Measurements from ENCODE around the gene FLT1.

Gene FLT1

DNA sequence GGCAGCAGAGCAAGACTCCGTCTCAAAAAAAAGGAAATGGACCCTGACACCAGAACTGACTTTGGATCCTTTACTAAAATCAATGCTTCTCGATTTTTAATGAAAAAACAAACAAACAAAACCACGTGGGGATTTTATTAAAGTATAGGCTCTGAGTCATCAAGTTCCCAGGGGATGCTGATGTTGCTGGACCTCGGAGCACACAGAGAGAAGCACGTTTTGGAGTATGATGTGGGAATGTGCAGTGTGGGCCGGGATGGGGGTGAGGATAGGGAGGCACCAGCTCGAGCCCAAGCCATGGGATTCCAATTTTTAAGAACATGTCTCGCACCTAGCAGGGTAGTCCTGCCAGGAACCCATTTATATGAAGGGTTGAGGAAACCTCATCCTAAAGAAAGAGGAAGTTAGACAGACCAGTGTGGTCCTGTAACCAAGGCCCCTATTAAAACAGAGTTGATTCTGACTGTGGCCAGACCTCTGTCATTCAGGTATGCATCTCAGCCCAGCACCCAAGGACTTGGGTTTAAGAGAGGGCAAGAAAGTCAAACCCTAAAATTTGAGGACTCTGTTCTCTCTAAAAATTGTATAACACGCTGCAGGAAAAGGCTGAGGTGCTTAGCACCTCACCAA, 6.4 kb downstream of the FLT1 start:
- DNase-seq (ENCODE audit: low read depth): no peak

DNA sequence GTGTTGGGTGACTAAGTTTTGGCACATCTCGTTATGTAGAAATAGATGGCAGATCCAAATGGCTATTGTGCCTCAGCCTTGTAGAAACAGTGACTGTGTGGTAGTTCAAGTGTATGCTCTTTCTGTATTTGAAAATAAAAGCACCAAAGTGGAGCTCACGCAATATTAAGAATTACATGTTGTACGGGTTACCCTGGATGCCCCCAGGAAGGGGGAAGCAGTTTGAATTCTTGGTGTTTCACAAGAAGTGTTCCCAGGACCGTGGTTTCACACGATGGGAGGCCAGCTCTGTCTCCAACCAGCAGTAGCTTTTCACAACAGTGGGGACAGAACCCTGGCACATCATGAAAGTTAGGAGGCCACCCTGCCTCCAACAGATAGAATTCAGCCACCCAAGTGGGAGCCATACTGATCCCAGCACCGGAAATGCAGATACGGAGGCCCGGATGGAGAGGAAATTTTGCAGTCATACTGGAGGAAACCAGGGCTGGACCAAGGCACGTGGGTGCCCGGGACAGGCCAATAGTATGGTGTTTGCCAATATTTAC, 8.9 kb downstream of the FLT1 start:
- no peak for DNase-seq (ENCODE audit: low read depth)

DNA sequence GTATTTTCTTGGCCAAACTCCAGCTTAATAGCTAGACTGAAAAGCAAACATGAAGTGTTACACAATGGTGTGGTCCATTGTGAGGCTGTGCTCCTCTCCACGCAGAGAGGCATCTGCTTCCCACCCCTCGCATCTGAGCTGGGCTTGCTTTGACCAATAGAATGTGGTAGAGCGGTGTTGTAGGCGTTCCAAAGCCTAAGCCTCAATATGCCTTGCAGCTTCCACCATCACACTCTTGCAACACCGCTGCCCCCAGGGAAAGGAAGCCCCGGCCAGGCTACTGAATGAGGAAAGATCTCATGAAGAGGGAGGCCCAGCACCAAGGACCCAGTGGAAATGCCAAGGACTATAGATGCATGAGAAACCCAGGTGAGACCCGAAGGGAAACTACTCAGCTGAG, 9.4 kb downstream of the FLT1 start:
- DNase-seq (ENCODE audit: low read depth): no peak

DNA sequence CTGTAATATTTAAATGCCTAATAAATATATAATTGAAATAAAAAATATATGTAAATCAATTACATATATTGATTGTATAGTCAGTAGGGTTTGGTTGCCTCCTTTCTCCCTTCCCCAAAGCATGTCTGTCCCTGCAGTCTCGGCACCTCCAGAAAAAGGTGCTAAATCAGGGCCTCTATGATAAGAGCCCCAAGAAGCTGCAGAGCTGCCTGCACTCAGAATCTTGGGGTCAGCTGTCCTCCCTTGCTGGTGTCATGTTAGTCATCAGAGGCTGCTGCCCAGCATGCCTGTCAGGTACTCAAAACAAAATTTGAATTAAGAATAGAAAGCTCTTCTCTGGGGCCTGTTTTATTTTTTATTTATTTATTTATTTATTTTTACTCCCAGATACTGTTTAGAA, 9.8 kb downstream of the FLT1 start:
- DNase-seq (ENCODE audit: low read depth): no peak

DNA sequence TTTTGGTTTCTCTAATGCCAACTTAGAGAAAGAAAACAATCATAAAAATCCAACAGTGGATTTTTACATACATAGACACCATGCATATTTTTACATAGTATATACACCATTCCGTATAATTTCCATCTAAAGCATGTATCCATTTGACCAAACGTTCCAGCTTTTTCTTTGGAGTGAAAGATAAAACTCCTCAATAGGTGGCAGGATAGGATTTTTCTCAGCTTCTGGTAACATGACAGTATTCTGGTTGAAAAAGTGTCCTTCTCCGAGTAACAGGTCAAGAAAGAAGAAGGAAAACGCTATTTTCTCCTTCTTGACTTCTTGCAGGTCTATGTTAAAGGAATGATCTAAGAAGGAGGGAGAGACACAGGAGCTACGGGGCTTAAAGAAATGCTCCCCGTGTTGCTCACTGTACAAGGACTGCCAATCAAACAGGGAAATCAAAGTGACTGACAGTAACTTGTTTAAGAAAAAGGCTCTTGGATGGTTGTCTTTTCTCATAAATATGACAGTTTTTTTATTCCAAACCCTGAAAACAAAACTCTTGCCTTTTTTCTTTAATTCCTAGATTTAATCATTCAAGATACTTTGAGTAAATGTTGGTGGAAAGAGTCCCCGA, 11.5 kb downstream of the FLT1 start:
- no peak for DNase-seq (ENCODE audit: low read depth)

DNA sequence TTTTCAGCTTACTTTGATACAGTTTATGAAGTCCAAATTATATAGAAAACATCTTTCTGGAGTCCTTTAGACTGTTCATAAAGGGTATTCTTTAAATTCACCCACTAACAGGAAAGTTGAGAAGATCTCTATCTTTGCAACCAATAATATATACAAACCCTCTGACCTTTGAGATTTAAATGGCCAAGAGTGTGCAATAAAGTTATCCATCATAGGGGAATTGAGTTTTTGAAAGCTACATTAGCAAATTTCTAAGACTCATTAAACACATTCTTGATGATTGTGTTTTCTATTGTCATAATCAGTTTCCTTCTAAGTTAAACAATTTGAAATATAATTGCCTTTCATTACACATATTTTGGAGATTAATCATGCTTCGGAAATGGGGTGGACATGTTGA, 15.9 kb downstream of the FLT1 start:
- no peak for DNase-seq (ENCODE audit: low read depth)

DNA sequence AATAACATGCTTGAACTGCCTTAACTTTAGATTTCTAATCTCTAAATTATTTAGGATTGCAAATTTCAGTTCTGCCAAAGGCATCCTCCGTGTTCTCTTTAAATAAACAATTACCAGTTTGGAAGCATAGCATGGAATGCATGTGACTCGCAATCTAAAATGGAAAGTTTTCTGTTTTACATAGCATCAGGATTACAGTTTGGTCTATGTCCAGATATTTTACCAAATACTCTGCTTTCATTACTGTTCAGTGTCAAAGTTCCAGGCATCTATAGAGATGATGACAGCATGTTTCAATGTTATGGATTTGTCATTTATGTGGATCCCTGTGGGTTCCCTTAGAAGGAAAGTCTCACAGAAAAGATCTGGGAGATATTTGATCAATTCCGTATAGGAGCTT, 16.8 kb downstream of the FLT1 start:
- no peak for DNase-seq (ENCODE audit: low read depth)

DNA sequence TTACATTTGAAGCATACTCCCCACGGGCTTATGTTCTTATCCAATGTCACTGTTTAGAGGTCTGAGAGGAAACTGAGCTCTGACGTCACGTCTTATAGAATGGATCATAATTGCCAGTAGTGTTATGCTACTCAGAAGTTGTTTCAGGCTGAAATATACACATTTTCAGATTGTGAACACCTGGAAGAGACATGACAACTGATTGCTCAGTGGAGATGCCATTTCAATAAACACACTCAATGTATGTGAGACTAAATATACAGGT, 17.3 kb downstream of the FLT1 start:
- no peak for DNase-seq (ENCODE audit: low read depth)

DNA sequence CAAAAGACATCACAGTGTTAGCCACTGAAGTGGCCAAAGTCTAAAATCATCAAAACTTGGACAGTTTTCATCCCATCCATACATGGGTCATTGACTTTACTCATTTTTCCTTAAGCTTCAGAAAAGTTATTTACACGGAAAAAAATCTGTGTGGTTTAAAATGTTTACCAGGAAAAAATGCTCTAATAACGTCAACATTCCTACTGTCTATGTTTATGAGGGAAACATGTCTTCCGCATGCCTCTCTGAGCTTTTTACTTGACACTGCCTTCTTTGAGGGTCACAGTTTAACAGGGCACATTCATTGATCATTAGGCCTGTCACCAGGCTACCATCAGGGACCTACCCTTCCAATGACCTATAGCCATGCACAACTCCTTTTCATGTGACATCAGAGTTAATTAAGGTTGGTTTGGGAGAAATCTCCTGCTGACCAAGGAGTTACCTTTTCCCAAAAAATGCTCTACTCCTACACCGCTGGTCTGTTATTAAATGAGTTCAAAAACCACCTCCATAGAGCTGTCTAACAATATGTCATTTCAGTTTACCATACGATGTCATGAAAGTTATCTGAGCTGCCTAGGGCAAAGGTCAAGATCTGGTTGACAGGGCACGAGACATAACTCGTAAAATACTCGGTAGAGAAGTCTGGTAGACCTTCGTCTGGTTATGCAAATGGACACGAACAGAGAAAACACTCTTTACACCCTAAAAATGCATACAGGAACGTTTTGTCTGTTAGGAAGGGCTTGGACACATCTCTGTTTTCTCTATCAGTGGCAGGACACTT, 17.8 kb downstream of the FLT1 start:
- DNase-seq (ENCODE audit: low read depth): no peak

DNA sequence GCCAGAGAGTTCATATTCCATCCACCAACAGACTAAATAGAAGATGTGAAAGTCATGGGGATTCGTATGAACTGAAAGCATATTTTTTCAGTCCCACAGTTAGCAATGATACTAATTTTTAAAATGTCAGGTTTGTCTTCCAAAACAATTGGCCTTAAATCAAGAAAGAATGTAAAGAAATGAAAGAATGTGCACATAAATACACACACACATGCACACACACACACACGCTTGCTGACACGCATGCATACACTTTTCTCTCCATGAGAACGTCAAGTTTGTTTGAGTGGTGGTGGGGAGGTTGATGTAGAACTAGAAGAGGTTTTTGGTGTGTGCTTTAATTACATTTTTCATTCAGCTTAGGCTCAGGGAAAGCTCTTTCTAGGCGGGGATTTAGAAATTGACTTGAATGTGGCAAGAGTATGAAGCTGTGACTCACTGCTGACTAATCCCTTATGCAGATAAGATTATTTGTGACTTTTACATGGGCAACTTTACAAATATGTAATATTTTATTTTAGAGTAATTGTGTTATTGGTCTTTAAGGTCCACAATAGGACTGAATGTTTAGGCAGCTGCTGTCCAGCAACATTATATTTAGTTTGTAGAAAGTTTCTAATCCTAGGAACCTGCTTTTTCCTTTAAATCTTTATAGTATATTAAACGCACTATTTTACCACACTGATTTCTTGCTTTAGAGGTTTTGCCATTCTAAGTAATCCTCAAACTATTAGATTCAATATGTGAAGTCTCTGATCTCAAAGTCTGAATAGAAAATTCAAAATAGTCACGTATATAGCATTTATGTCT, 18.8 kb downstream of the FLT1 start:
- DNase-seq (ENCODE audit: low read depth): no peak

DNA sequence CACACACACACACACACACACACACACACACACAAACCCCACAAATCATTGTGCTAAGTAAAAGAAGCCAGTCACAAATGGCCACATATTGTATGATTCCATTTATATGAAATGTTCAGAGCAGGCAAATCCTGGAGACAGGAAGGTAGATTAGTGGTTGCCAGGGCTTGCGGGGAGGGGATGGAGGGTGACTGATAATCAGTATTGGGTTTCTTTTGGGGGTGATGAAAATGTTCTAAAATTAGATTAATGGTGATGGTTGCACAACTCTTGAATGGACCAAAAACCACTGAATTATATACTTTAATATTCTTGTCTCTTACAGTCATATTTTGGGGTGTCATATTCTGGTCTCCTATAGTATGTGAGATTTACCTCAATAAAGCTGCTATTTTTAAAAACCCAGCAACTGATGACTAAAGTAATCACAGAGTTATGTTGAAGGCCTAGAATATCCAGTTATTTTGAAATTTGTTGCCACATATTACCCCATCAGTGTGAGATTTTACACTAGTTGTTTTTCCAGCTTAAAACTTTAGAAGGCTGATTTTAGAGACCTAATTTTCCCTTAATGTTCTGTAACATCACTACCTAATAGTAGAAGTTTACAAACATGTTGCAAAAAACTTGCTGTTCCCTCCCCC, 20.3 kb downstream of the FLT1 start:
- DNase-seq (ENCODE audit: low read depth): no peak

DNA sequence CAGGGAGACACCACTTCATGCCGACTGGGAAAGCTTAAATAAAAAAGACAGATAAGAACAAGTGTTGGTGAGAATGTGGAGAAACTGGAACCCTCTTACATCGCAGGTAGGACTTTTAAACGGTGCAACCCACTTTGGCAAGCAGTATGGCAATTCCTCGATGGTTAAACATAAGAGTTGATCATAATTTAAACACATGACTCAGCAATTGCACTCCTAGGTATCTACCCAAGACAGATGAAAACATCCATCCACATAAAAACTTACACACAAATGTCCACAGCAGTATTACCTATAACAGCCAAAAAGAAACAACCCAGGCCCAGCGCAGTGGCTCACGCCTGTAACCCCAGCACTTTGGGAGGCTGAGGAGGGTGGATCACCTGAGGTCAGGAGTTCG, 21.9 kb downstream of the FLT1 start:
- DNase-seq (ENCODE audit: low read depth): no peak

DNA sequence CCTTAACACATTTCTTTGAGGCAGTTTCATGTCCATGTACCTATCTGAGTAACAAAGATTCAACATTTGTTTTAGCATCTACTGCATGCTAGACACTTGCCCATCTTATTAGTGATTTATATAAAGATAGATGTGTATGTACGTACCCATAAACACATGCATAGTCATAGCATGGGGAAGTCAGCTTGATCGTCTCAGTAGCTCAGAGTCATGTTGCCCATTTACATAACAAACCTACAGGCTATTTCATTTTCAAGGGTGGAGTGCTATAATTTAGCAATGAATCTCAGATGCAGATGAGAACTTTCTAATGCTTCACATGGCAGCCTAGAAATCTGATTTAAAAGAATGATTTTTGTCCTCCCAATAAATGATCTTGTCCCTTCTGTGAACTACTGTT, 23.5 kb downstream of the FLT1 start:
- DNase-seq (ENCODE audit: low read depth): no peak

DNA sequence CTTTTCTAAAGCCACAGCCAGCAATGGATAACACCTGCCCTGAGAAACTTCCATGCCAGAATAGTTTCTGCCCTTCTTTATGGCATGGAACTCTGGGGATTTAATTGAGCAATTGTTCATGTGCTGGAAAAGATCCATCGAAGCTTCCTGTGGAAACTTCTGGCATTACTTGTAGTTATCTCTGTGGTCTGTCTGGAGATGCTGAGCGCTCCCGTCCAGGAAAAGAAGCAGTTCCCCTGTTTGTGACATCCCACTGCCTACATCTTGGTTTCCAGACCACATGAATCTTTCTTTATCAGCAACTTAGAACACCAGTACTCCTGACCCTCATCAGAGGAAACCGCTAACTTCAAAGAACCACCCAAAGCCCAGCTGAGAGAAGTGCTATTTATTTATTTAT, 24.6 kb downstream of the FLT1 start:
- DNase-seq (ENCODE audit: low read depth): no peak

DNA sequence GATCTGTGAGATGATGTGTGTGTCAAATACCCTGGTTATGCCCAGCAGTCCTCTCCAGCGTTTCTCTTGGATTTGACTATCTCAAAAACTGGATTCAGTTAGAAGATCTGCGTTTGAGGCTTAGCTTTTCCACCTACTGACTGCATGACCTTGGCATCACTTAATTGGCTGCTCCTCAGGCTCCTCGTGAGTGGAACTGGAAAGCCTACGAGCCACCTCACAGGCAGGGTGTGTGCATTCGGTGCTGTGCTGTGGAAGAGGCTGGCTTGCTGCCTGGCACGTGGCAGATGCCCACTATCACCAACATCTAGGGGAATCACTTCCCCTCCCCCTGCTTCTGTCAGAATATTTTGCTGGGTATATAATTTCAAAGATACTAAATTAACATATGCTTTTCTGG, 25.6 kb downstream of the FLT1 start:
- DNase-seq (ENCODE audit: low read depth): no peak

DNA sequence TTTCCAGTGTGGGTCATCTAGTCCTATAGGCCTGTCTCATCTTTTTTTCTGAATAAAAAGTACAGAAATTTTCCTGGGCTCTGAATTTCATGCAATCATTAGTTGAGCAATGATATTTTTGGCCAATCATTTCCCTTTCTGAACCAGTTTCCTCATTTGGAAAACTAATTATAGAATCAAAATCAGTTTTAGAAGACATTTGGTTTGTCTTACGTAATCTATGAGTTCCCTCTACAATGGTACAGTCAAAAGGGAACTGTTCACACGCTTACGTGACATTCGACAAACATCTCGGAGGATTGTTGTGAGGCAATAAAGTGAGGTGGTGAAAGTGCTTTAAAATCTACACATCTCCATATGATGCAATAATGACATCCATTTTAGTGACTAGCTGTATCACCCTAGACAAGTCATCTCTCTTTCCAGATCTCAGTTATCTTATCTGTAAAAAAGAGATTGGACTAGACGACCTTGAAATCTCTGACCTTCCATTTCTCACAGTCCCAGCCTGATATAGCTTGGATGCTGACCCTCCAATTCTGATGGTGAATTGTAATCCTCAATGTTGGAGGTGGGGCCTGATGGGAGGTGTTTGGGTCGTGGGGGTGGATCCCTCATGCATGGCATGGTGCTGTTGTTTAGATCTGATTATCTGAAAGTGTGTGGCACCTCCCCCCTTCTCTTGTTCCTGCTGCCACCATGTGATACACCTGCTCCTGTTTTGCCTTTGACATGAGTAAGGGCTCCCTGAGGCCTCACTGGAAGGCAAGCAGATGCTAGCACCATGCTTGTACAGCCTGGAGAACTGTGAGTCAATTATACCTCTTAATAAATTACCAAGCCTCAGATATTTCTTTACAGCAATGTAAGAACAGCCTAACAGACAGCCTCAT, 26.7 kb downstream of the FLT1 start:
- no peak for DNase-seq (ENCODE audit: low read depth)

DNA sequence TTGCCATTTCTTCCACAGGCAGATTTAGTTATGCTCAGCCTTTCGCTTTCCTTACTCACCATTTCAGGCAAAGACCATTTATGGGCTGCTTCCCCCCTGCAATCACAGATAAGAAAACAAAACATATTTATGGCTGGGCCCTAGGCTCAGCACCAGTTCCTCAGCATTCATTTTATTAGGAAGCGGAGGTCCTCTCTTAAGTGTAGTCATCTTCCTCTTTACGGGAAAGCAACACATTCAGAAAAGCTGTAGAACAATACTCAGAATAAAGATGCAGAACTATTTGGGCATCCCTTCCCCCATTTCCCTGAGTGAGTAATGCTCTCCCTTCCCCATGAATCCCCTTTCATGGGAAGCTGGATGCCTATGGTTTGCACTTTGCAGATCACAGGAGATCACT, 27.9 kb downstream of the FLT1 start:
- no peak for DNase-seq (ENCODE audit: low read depth)

DNA sequence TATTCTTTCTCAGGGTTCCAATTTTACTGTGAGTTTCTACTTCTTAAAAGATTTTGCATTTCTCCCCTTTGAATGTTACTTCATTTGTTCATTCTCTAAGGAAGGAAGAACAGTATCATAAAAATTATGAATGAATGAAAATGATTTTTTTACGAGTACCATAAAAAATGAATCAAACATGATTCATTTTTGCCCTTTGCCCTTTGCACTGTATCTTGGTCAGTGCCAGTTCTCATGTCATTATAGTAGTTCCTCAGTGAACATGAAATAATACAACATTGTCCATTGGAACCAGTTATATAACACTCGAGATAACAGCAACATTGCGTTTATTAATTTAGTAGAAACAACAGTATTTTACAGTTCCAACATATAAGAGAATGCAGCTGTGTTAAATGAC, 28.8 kb downstream of the FLT1 start:
- no peak for DNase-seq (ENCODE audit: low read depth)

DNA sequence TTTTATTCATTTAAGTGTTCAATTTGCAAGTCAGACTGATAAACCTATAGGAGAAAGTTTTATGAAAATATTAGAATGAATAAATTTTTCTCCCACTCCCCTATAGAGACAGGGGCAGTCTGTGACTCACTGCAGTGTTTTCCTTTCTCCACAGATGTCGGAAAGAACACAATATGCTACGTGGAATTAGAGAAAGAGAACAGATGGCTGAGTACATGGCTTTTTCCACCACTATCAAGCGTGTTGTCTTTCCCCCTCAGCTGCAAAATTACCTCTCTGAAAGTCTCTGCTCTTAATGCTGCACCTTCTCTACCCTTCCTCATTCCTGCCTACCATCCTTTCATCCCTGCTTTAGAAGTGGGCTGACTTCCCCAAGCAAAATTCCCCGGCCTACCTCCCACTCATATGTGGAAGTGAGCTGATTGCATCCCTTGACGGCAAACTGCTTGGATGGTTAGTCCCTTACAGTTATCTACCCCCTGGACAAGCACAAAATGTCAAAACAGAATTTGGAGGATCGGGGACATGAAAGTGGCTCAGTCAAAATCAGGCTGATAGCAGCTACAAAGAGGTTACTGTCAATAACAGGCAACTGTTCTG, 30.0 kb downstream of the FLT1 start:
- DNase-seq (ENCODE audit: low read depth): no peak

DNA sequence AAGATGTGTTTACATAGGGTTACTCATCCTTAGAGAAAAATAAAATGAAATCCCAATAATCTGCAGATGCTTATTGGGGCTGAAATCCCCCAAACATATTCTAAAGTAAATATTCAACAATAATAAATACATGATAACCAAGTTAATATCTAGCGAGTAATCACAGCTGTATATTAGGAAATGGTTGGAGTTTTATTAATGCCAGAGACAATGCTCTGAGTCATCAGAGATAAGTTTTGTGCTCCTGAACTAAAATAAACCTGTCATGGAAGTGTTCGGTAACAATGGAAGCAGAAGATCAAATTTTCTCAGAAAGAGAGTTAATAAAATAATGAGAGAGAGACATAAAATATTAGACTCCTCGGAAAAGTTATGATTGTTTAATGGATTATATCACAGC, 31.4 kb downstream of the FLT1 start:
- DNase-seq (ENCODE audit: low read depth): no peak

DNA sequence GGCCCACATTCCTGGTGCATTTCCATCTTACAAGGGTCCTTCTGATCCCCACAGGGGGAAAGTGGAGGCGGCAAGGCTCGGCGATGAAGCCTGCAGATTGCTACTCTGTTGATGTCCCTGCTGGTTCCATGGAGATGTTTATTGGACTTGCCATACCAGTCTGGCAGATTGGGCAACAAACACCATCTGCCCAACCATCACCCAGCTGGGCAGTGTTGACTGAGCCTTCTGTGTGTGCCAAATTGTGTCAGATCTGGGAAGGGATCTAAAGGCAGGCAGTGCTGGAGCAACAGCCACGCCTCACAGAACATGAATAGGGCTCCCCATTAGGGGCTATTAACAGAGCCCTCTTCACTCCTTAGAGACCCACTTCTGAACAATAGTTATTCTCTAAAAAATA, 35.0 kb downstream of the FLT1 start:
- no peak for DNase-seq (ENCODE audit: low read depth)
